ENCODE results near the gene HSPB6.

- no peak for TF ChIP-seq CTCF (IDR thresholded peaks at IDR 0.05)
- no peak; the same call in 1 of the 2 replicates for TF ChIP-seq POLR2AphosphoS5 (IDR thresholded peaks at IDR 0.05; ENCODE audit: low read depth, low read length)
- TF ChIP-seq REST (IDR thresholded peaks at IDR 0.05; ENCODE audit: insufficient read depth in 1 of 2, low read depth in 2 of 2, low read length in 1 of 2): no peak
- no peak for TF ChIP-seq SIN3A (IDR thresholded peaks at IDR 0.05; ENCODE audit: borderline replicate concordance, insufficient read depth, low read depth, low read length)
These were observed 17.3 kb downstream of the HSPB6 start for GRCh38 chr19:35739275-35740107.
